Osteocyte (in vitro differentiated cells): ENCODE results near the gene NUDT3. TPM values are rescaled to one million over a fixed set of nuclear protein-coding genes. Genes with fewer than 3 reads are reported as not detected.
"Not testable (repeated sequence)": the region's sequence is repeated elsewhere in the genome, so short reads cannot be mapped to it uniquely, and the experiment has no call there.

Source experiments
- DNase-seq: peaks from one replicate; pipeline ENCODE4 v3.0.0; 2021; ENCODE audit warnings: mixed read lengths; ENCODE audit not compliant: unreplicated experiment; ENCODE audit errors: extremely low spot score
- H3K27ac Mint-ChIP-seq: one replicate; pipeline ENCODE4 v1.8.0; 2021; ENCODE audit warnings: mild to moderate bottlenecking, mixed read lengths; ENCODE audit not compliant: unreplicated experiment
- H3K27me3 Mint-ChIP-seq: one replicate; pipeline ENCODE4 v1.8.0; 2021; ENCODE audit warnings: mixed read lengths; ENCODE audit not compliant: unreplicated experiment
- H3K36me3 Mint-ChIP-seq: one replicate; pipeline ENCODE4 v1.8.0; 2021; ENCODE audit warnings: mixed read lengths; ENCODE audit not compliant: unreplicated experiment
- H3K4me1 Mint-ChIP-seq: one replicate; pipeline ENCODE4 v1.8.0; 2021; ENCODE audit warnings: mixed read lengths; ENCODE audit not compliant: unreplicated experiment
- H3K4me3 Mint-ChIP-seq: one replicate; pipeline ENCODE4 v1.8.0; 2021; ENCODE audit warnings: mild to moderate bottlenecking, moderate library complexity, mixed read lengths; ENCODE audit not compliant: unreplicated experiment
- H3K9me3 Mint-ChIP-seq: one replicate; pipeline ENCODE4 v1.8.0; 2021; ENCODE audit warnings: mixed read lengths; ENCODE audit not compliant: unreplicated experiment
- CTCF ChIP-seq: fragments of 200-600 bp; sonication (generic); IDR thresholded peaks from 2 replicates; pipeline ENCODE4 v1.5.0; 2021; ENCODE audit warnings: antibody characterized with exemption, mild to moderate bottlenecking, moderate library complexity
- total RNA-seq: library from RNA; stranded (reverse); gene quantifications from 2 replicates; pipeline ENCODE4 v1.2.1, GENCODE V29; 2021

Gene NUDT3
- total RNA-seq, 1 donor from 2014 or later, result 32.0 TPM

- no peaks in the 10 kb centered on the region for H3K27me3 Mint-ChIP-seq
- no peak overlapping the region for H3K27ac Mint-ChIP-seq
- TF ChIP-seq CTCF, result no peak
- H3K4me3 Mint-ChIP-seq, result no peak overlapping the region
- DNase-seq, result no peak
- peaks cover 18% of the 10 kb centered on the region for H3K4me1 Mint-ChIP-seq
- no peaks in the 10 kb centered on the region for H3K9me3 Mint-ChIP-seq
- H3K36me3 Mint-ChIP-seq, result no peaks in the 10 kb centered on the region
These were observed 63.5 kb downstream of the NUDT3 start for GRCh38 chr6:34328969-34329368.

- H3K9me3 Mint-ChIP-seq, H3K27ac Mint-ChIP-seq, DNase-seq, H3K36me3 Mint-ChIP-seq, H3K27me3 Mint-ChIP-seq, H3K4me3 Mint-ChIP-seq: not testable (repeated sequence)
- peaks cover 18% of the 10 kb centered on the region for H3K4me1 Mint-ChIP-seq
These were observed 64.9 kb downstream of the NUDT3 start for GRCh38 chr6:34327313-34328205.

GRCh38 chr6:34325633-34326032, 66.8 kb downstream of the NUDT3 start:
- Mint-ChIP-seq H3K27me3 (no peaks in the 10 kb centered on the region), H3K36me3 (no peaks in the 10 kb centered on the region), H3K4me1 (peaks cover 8% of the 10 kb centered on the region), H3K4me3 (no peak overlapping the region), H3K9me3 (no peaks in the 10 kb centered on the region), H3K27ac (no peak overlapping the region)
- no peak for DNase-seq
- TF ChIP-seq CTCF, result no peak

- H3K27me3 Mint-ChIP-seq, result no peaks in the 10 kb centered on the region
- no peaks in the 10 kb centered on the region for H3K9me3 Mint-ChIP-seq
- peaks cover 8% of the 10 kb centered on the region for H3K4me1 Mint-ChIP-seq
- no peak overlapping the region for H3K4me3 Mint-ChIP-seq
- no peak for DNase-seq
- H3K36me3 Mint-ChIP-seq, result peaks cover 1% of the 10 kb centered on the region
- peak overlapping the region; percentile 81 for H3K27ac Mint-ChIP-seq
- TF ChIP-seq CTCF, result no peak
These were observed 67.6 kb downstream of the NUDT3 start for GRCh38 chr6:34324738-34325444.

GRCh38 chr6:34324221-34324620, 68.2 kb downstream of the NUDT3 start:
- H3K4me3 Mint-ChIP-seq, H3K36me3 Mint-ChIP-seq, H3K27me3 Mint-ChIP-seq, DNase-seq, H3K9me3 Mint-ChIP-seq: not testable (repeated sequence)
- Mint-ChIP-seq H3K4me1 (peaks cover 13% of the 10 kb centered on the region), H3K27ac (peak overlapping the region; percentile 81)

- H3K9me3 Mint-ChIP-seq, result no peaks in the 10 kb centered on the region
- no peak for DNase-seq
- H3K4me1 Mint-ChIP-seq, result peaks cover 23% of the 10 kb centered on the region
- no peaks in the 10 kb centered on the region for H3K27me3 Mint-ChIP-seq
- no peak overlapping the region for H3K4me3 Mint-ChIP-seq
- H3K27ac Mint-ChIP-seq, result no peak overlapping the region
- H3K36me3 Mint-ChIP-seq, result peaks cover 2% of the 10 kb centered on the region
- no peak for TF ChIP-seq CTCF
These were observed 69.2 kb downstream of the NUDT3 start for GRCh38 chr6:34323300-34323699.
